GM06990 (cell line): Measurements from ENCODE around the gene OR51B4.

ENCODE experiments used
- DNase-seq: peaks from one replicate; pipeline ENCODE4 v3.0.0-alpha.2; 2011; ENCODE audit not compliant: insufficient read length; ENCODE audit errors: extremely low read depth
- H3K27me3 ChIP-seq: replicated peaks from 2 replicates; pipeline ENCODE4 v1.6.0; 2011; ENCODE audit warnings: low read length; ENCODE audit not compliant: control insufficient read depth, insufficient read depth
- H3K36me3 ChIP-seq: 2 replicates; pipeline ENCODE4 v1.5.1; 2011; ENCODE audit warnings: low read length; ENCODE audit not compliant: control insufficient read depth, insufficient read depth
- H3K4me3 ChIP-seq: replicated peaks from 2 replicates; pipeline ENCODE4 v1.5.1; 2011; ENCODE audit warnings: low read depth, mild to moderate bottlenecking, control low read depth, low read length
- CTCF ChIP-seq: IDR thresholded peaks from 2 replicates; pipeline ENCODE4 v1.5.1; 2011; ENCODE audit warnings: low read length, control low read depth, mild to moderate bottlenecking, inconsistent platforms; ENCODE audit not compliant: insufficient read depth, poor library complexity, severe bottlenecking

Gene OR51B4

GRCh38 chr11:5290106-5290505, 11.6 kb downstream of the OR51B4 start:
- no peaks in the 10 kb centered on the region for H3K27me3 ChIP-seq
- DNase-seq, result no peak
- no peaks in the 10 kb centered on the region for H3K36me3 ChIP-seq
- TF ChIP-seq CTCF, result no peak
- H3K4me3 ChIP-seq, result no peak overlapping the region

- no peak for TF ChIP-seq CTCF
- DNase-seq, result no peak
- Histone ChIP-seq H3K27me3 (no peaks in the 10 kb centered on the region), H3K4me3 (no peak overlapping the region), H3K36me3 (no peaks in the 10 kb centered on the region)
These were observed 12.1 kb downstream of the OR51B4 start for GRCh38 chr11:5289696-5290095.

- Histone ChIP-seq H3K27me3 (no peaks in the 10 kb centered on the region), H3K36me3 (no peaks in the 10 kb centered on the region), H3K4me3 (no peak overlapping the region)
- no peak for DNase-seq
- TF ChIP-seq CTCF, result no peak
These were observed 12.7 kb downstream of the OR51B4 start for GRCh38 chr11:5288906-5289550.

- no peaks in the 10 kb centered on the region for H3K27me3 ChIP-seq
- no peak for DNase-seq
- TF ChIP-seq CTCF, result no peak
- no peaks in the 10 kb centered on the region for H3K36me3 ChIP-seq
- H3K4me3 ChIP-seq, result no peak overlapping the region
These were observed 13.4 kb downstream of the OR51B4 start for GRCh38 chr11:5288108-5288905.

- Histone ChIP-seq H3K4me3 (no peak overlapping the region), H3K36me3 (no peaks in the 10 kb centered on the region), H3K27me3 (no peaks in the 10 kb centered on the region)
- no peak for TF ChIP-seq CTCF
- DNase-seq, result no peak
These were observed 14.8 kb downstream of the OR51B4 start for GRCh38 chr11:5286901-5287300.
